Suppressor macrophage treated with lipopolysaccharide for 1 hour (primary cell): ENCODE measurements around the gene RNF111.

Experiments used
- DNase-seq, 3 donors: peaks; one replicate each; pipeline ENCODE4 v3.0.0-alpha.2; 2020 to 2022

The RNF111 gene

DNA sequence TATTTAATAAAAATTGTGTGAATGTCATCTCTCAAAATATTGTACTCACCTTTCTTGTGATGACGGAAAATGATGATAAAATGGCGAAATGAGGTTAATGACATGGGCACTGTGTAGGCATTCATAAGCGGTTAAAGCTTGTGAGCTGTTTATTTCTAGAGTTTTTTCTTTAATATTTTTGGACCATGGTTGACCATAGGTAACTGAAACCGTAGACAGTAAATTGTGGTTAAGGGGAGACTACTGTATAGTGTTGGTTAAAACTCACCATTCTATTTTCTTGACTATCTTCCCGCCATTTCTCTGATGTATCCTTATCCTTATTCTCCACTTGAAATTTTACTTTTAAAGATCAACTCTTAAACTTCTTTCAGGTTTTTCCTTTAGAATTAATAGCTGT lies 14.5 kb downstream of the RNF111 start:
- no peak for DNase-seq

DNA sequence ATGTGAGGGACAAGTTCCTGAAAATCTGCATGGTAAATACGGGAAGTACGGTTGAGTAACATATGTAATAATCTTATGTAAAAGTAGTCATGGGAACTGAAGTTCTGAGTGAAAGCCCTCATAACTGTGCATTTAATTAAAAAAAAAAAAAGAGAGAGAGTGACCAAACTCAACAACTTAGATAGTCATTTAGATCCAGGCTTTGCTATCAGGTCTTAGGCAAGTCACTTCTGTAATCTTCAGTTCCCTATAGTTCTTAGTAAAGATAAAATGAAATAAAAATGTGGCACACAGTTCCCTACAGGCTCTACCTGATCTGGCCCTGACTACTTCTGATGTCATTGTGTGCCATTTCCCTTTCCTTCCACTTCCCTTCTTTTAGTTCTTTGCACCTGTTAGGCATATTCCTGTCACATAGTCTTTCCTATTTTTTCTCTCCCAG lies 15.0 kb downstream of the RNF111 start:
- peak; percentile 57 to 91 (median 89) for DNase-seq

DNA sequence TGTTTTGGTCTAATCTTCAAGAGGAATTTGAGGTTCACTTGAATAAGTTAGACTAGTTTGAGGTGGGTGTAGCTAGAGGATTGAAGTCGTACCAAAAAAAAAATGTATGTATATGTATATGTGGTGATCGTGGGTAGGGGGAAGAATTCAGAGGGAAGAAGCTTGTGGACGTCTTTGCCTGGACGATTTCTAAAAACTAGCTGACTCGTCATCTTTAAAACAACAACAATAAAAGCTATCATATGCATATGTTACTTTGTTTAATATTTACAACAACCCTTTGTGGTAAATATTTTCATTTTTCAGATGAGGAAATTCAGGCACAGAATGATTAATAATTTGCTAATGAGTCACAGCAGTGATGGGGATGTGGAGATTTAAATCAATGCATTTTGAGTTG lies 18.1 kb downstream of the RNF111 start:
- DNase-seq = peak in 2 of 3 donors; percentile 34 to 35

DNA sequence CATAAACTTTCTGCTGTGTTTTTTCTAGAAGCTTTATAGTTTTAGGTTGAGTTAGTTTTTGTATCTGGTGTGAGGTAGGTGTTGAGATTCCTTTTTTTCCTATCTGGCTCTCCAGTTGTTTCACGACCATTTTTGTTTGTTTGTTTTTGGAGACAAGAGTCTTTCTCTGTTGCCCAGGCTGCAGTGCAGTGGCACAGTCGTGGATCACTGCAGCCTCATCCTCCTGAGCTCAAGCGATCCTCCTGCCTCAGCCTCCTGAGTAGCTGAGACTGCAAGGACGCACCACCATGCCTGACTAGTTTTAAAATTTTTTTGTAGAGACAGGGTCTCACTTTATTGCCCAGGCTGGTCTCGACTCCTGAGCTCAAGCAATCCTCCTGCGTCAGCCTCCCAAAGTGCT lies 20.6 kb downstream of the RNF111 start:
- DNase-seq = no peak

DNA sequence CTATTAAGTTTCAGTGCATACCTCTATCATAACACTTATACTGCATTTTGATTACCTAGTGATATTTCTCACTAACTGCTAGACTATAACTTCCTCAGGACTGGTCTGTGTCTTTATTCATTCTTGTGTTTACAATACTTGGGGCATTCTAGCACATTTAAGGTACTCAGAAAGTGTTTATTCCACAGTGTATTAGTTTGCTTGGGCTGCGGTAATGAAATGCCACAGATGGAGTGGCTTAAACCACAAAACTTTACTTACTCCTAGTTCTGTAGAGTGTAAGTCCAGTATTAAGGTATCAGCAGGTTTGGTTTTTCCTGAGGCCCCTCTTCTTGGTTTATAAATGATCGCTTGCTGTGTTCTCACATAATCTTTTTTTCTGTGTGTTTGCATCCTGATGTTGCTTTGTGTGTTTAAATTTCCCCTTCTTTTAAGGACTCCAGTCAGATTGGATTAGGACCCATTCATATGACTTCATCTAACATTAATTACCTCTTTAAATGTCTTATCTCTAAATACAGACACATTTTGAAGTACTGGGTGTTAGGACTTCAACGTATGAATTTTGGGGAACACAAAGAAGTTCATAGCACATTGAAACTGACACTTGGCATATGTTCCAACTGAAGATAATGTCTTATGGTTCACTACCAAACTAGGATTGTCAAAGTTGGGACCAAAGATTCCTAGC lies 23.9 kb downstream of the RNF111 start:
- DNase-seq = no peak

DNA sequence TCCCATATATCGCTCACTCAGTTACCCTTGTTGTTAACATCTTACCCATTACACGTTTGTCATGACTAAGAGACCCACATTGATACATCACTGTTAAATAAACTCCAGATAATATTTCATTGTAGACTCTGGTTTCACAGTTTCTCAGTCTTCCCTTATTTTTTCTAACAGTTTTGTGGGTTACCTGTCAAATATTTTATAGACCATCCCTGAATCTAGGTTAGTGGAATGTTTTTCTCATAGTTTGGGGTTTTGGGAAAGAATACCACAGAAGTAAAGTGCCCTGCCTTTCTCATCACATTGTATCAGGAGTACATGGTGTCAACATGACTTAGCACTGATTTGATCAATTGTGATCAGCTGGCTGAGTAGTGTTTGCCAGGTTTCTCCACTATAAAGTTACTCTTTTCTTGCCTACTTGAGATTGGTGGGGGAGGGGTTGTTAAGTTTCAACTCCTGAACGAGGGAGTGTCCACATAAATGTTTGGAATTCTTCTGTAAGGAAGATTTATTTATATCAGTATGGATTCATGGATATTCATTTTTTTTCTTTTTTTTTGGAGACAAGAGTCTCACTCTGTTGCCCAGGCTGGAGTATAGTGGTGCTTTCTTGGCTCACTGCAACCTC lies 25.9 kb downstream of the RNF111 start:
- DNase-seq = no peak

DNA sequence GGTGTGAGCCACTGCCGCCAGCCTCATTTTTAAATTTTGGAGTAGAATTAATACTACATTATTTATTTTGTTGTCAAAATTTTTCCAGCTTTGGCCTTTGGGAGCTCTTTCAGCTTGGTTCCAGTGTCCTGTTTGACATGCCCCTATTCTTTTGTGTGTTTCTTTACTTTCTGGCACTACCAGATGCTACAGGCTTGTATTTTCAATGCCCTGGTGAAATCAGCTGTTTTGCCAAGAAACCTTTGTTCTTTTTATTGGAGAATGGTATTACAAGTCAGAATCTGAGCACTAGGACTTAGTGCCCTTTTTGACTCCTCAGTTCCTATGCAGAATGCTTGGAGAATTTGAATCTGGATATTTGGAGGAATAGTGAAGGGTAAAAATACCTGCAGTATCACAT lies 26.6 kb downstream of the RNF111 start:
- no peak for DNase-seq

DNA sequence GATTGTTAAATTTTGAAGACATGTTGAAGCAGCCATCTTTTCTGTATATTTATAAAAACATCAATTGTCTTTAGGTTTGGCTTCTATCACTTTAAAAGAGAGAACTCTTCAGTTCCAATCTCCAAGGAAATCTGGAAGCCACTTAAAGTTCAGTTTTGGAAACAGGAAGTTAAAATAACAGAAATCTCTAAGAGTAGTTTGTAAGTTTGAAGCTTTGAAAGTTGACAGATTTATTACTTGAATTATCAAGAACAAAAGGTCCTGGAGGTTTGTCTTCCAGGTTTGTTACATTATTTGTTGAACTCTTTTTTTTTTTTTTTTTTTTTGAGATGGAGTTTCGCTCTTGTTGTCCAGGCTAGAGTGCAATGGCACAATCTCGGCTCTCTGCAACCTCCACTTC lies 30.0 kb downstream of the RNF111 start:
- peak in 2 of 3 donors; percentile 22 to 25 for DNase-seq

DNA sequence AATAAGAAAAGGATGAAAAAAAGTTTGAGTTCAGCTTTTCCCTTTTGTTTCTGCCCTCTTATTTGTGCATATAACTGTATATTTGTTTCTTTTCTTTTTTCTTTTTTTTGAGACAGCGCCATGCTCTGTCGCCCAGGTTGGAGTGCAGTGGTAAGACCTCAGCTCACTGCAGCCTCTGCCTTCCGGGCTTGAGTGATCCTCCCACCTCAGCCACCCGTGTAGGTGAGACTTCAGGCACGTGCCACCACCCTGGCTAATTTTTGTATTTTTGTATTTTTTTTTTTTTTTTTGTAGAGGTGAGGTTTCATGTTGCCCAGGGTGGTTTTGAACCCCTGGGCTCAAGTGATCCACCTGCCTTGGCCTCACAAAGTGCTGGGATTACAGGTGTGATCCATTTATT lies 31.4 kb downstream of the RNF111 start:
- DNase-seq = no peak

DNA sequence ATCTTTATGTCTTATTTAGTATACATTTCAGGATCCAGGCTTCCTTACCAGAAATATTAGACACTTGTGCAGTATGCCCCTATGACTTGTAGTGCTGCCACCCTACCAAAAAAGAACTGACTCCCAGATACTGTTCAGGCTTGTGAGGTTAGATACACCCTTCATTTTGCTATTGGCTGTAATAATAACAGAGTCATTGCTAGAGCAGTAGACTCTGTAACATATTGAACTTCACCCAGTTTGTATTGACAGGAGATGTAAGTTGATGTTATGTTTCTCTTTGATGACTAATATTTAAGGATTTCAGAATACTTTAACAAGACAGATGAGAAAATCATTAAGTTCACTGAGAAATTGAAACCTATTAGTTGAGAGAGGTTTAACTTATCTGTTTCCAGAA lies 32.9 kb downstream of the RNF111 start:
- DNase-seq = no peak

DNA sequence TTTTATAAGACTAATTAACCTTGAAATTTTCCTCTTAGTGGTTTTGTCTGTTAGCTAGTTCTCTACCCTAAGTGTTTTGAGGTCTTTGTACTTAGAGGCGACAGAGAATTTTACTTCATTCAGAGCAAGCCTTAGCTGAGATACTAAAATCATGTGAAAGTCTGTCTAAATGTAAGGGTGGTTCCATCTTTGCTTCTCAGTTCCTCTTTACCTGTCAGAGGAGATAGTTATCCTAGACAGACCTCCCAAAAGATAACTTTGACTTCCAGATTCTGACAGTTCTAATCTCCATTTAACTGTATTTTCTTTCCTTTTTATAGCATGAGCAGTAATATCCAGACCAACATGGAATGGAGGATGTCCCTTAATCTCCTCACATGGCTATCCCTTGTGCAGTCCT lies 34.7 kb downstream of the RNF111 start:
- no peak for DNase-seq

DNA sequence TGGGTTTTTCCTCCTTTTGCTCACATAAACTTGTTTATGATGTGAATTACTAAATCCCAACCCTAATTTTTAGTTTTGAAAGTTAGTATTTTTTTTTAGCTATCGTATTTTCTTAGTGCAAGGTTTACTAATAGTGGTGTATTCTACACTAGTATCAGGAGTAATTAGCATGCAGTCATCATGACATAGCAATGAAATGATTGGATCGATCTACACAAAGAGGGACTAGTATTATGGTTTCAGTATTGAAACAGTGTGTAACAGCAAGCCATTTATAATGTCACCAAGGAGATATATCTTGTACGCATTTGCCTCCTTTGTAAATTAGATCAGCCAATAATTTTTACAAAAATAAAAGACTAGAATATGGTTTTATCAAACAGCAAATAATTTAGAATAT lies 38.7 kb downstream of the RNF111 start:
- no peak for DNase-seq

DNA sequence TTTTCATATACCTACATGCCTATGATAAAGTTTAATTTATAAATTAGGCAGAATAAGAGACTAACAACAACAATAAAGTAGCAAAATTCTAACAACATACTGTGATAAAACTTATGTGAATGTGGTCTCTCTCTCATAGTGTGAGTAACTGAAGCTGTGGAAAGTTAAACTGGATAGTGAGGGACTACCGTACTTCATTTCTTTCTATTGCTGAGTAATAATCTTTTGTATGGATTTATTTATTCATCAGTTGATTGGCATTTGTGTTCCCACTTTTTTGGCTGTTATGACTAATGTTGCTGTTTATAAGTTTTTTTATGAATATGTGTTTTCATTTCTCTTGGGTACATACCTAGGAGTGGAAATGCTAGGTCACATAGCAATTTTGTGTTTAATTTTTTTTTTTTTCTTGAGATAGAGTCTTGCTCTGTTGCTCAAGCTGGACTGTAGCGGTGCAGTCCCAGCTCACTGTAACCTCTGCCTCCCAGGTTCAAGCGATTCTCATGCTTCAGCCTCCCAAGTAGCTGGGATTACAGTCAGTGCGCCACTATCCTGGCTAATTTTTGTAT lies 41.0 kb downstream of the RNF111 start:
- DNase-seq = no peak

DNA sequence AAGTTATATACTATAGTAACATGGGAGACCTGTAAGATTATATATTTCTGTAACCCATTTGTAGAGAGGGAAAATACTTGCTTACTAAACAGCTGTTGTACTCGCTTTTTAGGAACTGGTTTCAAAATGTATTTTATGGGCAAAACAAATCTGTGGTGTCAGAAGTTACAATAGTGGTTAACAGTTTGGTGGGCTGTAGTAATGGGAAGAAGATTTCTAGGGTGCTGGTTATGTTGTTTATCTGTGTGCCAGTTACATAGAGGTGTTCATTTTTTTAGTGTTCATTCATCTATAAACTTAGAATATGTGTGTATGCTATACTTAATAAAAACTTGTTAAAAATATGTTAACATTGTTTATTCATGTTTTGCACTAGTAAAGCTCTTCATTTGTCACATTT lies 42.1 kb downstream of the RNF111 start:
- DNase-seq = no peak

DNA sequence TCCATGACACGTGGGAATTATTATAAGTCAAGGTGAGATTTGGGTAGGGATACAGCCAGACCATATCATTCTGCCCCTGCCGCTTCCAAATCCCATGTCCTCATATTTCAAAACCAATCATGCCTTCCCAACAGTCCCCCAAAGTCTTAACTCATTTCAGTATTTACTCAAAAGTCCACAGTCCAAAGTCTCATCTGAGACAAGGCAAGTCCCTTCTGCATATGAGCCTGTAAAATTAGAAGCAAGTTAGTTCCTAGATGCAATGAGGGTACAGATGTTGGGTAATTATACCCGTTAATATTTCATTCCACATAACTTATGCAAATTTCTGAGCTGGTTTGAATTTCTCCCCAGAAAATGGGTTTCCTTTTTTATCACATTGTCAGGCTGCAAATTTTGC lies 47.7 kb downstream of the RNF111 start:
- DNase-seq = no peak

DNA sequence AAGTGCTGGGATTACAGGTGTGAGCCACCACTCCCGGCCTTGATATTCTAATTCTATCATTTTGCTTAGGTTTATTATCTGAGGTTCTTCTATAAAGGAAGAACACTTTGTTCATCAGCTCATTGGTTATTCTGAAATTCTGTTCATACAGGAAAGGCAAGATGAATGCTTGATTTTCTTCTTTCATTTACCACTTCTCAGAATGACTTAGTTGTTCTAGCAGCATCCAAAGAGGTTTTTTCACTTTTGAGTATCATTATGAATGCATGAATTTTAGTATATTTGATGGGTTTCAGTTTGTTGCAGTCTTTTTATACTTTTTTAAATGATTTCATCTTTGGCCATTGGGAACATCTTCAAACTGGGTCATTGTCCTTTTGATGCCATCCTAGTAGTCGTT lies 51.8 kb downstream of the RNF111 start:
- DNase-seq = no peak

DNA sequence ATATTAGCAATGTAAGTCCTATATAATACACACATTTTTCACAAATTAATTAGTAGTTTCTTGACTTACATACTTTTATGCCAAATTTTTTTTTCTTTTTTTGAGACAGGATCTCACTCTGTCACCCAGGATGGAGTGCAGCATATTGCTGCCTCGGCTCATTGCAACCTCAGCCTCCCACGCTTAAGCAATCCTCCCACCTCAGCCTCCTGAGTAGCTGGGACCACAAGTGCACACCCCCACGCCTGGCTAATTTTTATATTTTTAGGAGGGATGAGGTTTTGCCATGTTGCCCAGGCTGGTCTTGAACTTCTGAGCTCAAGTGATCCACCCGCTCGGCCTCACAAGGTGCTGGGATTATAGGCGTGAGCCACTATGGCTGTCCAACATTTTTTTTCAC lies 54.6 kb downstream of the RNF111 start:
- DNase-seq = no peak

DNA sequence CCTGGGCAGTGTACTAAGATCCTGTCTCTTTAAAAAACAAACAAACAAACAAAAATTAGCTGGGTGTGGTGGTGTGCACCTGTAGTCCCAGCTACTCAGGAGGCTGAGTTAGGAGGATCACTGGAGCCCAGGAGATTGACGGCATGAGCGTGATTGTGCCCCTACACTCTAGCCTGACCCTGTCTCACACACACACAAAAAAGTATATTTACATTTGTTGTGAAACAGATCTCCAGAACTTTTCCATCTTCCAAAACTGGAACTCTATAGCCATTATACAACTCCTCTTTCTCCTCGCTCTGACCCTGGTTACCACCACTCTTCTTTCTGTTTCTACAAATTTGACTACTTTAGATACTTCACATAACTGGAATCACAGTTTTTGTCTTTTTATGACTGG lies 61.4 kb downstream of the RNF111 start:
- no peak for DNase-seq

DNA sequence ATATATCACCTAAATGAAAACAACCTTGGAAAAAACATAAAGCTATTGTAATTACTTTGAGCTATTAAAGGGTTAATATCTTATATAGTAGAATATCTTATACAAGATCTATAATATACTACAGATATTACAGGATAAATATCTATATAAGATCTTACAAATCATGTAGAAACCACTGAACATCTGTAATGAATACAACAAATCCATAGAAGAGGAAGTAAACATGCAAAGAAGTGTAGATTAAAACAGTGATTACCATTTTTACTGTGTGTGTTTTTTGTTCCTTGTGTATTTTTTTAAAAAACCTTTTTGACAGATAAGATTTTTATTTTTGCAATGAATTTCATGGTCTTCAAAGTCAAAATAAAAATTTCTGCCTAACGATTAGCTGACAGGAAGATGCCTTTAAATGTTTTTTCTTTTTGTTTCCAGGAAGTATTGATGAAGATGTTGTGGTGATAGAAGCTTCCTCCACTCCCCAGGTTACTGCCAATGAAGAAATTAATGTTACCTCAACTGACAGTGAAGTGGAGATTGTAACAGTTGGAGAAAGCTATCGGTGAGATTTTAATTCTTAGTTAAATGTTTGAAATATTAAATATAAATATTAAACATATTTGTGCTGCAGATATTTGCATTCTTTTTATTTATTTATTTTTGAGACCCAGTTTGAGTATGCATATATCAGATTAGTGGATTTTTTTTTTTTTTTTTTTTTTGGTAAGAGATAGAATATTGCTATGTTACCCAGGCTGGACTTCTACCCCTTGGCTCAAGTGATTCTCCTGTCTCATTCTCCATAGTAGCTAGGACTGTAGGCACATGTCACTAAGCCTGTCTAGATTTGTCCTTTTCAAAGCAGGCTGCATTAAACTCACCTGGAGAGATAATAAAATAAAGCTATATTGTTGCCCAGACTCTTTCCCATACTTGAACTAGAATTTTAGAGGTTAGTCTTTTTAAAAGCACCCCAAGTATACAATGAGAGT lies 64.7 kb downstream of the RNF111 start:
- no peak for DNase-seq

DNA sequence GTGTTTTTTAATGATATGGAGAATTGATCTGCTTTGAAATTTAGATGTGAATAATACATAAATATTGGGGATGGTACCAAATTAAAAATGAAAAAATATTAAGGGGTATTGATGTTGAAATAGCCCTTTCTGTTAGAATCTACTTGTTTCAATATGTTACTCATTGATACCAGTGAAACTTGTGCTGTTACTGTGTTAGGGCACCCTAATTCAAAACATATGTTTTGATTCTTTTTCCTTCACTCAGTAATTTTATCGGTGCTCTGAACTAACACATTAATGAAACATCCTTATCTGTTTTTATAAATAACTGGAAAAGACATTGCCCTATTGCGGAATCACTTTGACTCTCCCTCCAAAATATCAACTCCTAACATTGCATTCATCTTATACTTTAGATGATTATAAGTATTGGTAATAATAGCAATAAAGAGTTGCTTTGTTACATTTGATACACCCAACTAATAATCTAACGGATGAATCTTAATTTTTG lies 65.5 kb downstream of the RNF111 start:
- no peak for DNase-seq

DNA sequence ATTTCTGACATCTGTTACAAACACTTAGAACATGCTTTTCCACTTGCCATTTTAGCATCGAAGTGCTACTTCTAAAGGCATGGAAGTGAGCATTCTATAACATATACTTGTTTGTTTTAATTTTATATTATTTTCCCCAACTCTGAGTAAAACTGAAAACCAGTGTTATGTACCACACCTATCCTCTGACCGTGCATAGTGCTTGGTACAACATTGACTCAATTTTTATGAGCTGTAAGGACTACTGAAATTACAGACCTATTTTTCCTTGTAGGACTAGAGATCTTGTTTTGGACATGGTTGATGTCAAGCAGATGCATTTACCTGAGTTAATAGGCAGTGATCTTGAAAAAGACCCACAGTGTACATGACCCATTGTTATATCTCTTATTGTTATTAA lies 66.0 kb downstream of the RNF111 start:
- no peak for DNase-seq

DNA sequence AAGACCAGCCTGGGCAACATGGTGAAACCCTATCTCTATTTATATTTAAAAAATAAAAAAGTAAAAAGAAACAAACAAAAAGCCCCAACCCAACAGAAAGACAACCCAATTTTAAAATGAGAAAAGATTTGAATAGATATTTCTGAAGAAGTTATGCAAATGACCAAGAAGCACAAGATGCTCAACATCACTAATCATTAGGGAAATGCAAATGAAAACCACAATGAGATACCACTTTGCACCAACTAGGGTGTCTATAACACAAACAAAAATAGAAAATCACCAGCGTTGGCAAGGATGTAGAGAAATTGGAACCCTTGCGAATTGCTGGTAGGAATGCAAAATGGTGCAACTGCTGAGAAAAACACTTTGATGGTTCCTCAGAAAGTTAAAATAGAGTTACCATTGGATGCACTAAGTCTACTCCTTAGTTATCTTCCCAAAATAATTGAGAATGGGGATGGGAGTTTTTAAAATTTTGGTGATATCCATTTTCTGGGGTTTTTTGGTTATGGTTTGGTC lies 71.7 kb downstream of the RNF111 start:
- no peak for DNase-seq

DNA sequence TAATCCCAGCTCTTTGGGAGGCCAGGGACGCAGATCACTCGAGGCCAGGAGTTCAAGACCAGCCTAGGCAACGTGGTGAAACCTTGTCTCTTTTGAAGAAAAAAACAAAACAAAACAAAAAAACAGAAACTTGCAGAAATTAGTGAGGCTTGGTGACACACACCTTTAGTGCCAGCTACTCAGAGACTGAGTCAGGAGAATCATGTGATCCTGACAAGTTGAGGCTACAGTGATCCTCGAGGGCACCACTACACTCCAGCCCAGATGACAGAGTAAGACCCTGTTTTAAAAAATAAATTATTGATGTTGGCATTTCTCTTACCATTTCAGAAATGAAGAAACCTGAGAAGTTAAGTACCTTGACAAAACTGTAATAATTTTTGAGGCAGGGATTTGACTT lies 72.9 kb downstream of the RNF111 start:
- DNase-seq = no peak
